Astrocyte (in vitro differentiated cells and primary cell): ENCODE data around the gene ARHGAP24. TPM values are rescaled to one million over a fixed set of nuclear protein-coding genes. Genes with fewer than 3 reads are reported as not detected.
"Not testable (repeated sequence)": the region's sequence is repeated elsewhere in the genome, so short reads cannot be mapped to it uniquely, and the experiment has no call there.

Source experiments
- DNase-seq: peaks from one replicate; pipeline ENCODE4 v3.0.0-alpha.2; 2010; ENCODE audit warnings: low read depth
- FAIRE-seq: peaks from 2 replicates; lab custom pipeline; 2011; peaks lifted over from hg19 to GRCh38; lab: Jason Lieb, UNC
- H2AFZ ChIP-seq: 2 replicates; pipeline ENCODE4 v1.6.0; 2012; ENCODE audit warnings: low read depth, low read length, inconsistent platforms
- H3K27ac ChIP-seq: 2 replicates; pipeline ENCODE4 v1.5.1; 2011; ENCODE audit warnings: low read depth, low read length, inconsistent platforms
- H3K27me3 ChIP-seq: 2 replicates; pipeline ENCODE4 v1.6.0; 2011; ENCODE audit warnings: low read length, inconsistent platforms; ENCODE audit not compliant: insufficient read depth
- H3K36me3 ChIP-seq: 2 replicates; pipeline ENCODE4 v1.5.1; 2011; ENCODE audit warnings: low read length, inconsistent platforms; ENCODE audit not compliant: insufficient read depth
- H3K4me1 ChIP-seq: 2 replicates; pipeline ENCODE4 v1.5.1; 2011; ENCODE audit warnings: low read length, inconsistent platforms; ENCODE audit not compliant: insufficient read depth
- H3K4me2 ChIP-seq: 2 replicates; pipeline ENCODE4 v1.6.0; 2012; ENCODE audit warnings: low read length, inconsistent platforms
- H3K4me3 ChIP-seq: 2 replicates; pipeline ENCODE4 v1.5.1; 2011; ENCODE audit warnings: low read depth, mild to moderate bottlenecking, low read length, inconsistent platforms; ENCODE audit not compliant: insufficient read depth
- H3K79me2 ChIP-seq: 2 replicates; pipeline ENCODE4 v1.6.0; 2012; ENCODE audit warnings: mild to moderate bottlenecking, low read length, inconsistent platforms; ENCODE audit not compliant: insufficient read depth
- H3K9ac ChIP-seq: 2 replicates; pipeline ENCODE4 v1.6.0; 2012; ENCODE audit warnings: mild to moderate bottlenecking, low read length, inconsistent platforms
- H3K9me3 ChIP-seq: 2 replicates; pipeline ENCODE4 v1.5.1; 2012; ENCODE audit warnings: low read depth, mild to moderate bottlenecking, low read length, inconsistent platforms; ENCODE audit not compliant: insufficient read depth
- H4K20me1 ChIP-seq: 2 replicates; pipeline ENCODE4 v1.6.0; 2012; ENCODE audit warnings: low read length, inconsistent platforms; ENCODE audit not compliant: insufficient read depth
- H3K27ac Mint-ChIP-seq: one replicate; pipeline ENCODE4 v1.8.0; 2021; ENCODE audit warnings: mild to moderate bottlenecking, mixed read lengths; ENCODE audit not compliant: unreplicated experiment
- H3K27me3 Mint-ChIP-seq: one replicate; pipeline ENCODE4 v1.8.0; 2021; ENCODE audit warnings: low read depth, mixed read lengths; ENCODE audit not compliant: unreplicated experiment
- H3K36me3 Mint-ChIP-seq: one replicate; pipeline ENCODE4 v1.8.0; 2021; ENCODE audit warnings: low read depth, mixed read lengths; ENCODE audit not compliant: unreplicated experiment
- H3K4me1 Mint-ChIP-seq: one replicate; pipeline ENCODE4 v1.8.0; 2021; ENCODE audit warnings: low read depth, mixed read lengths; ENCODE audit not compliant: unreplicated experiment
- H3K4me3 Mint-ChIP-seq: one replicate; pipeline ENCODE4 v1.8.0; 2021; ENCODE audit warnings: mild to moderate bottlenecking, moderate library complexity, mixed read lengths; ENCODE audit not compliant: unreplicated experiment
- H3K9me3 Mint-ChIP-seq: one replicate; pipeline ENCODE4 v1.8.0; 2021; ENCODE audit warnings: mild to moderate bottlenecking, mixed read lengths; ENCODE audit not compliant: unreplicated experiment
- CTCF ChIP-seq: IDR thresholded peaks from 2 replicates; pipeline ENCODE4 v1.5.1; 2011; ENCODE audit warnings: low read depth, mild to moderate bottlenecking, inconsistent platforms, low read length, moderate library complexity; ENCODE audit not compliant: insufficient read depth
- EZH2 ChIP-seq: IDR thresholded peaks from 2 replicates; pipeline ENCODE4 v1.6.1; 2012; ENCODE audit warnings: mild to moderate bottlenecking, low read length, inconsistent platforms; ENCODE audit not compliant: insufficient read depth
- total RNA-seq: library from RNA; stranded (reverse); gene quantifications from 2 replicates; pipeline ENCODE4 v1.2.1, GENCODE V29; 2021

The ARHGAP24 gene
- total RNA-seq, 1 donor from 2014 or later, result 2.1 TPM

GRCh38 chr4:85514117-85514516, 39.2 kb downstream of the ARHGAP24 start:
- no peak overlapping the region for H3K4me2 ChIP-seq
- no peaks in the 10 kb centered on the region for H3K9me3 ChIP-seq
- TF ChIP-seq EZH2 (no peak), CTCF (no peak)
- no peaks in the 10 kb centered on the region for H3K27me3 Mint-ChIP-seq
- no peak overlapping the region for H3K4me3 Mint-ChIP-seq
- no peaks in the 10 kb centered on the region for H3K36me3 ChIP-seq
- H3K9ac ChIP-seq, result no peak overlapping the region
- DNase-seq (no peak), FAIRE-seq (no peak)
- no peak overlapping the region for H2AFZ ChIP-seq
- H3K9me3 Mint-ChIP-seq, result no peaks in the 10 kb centered on the region
- H3K36me3 Mint-ChIP-seq, result no peaks in the 10 kb centered on the region
- H3K27me3 ChIP-seq, result no peaks in the 10 kb centered on the region
- H3K4me3 ChIP-seq, result no peak overlapping the region
- no peaks in the 10 kb centered on the region for H3K4me1 ChIP-seq
- H4K20me1 ChIP-seq, result no peaks in the 10 kb centered on the region
- peaks cover 2% of the 10 kb centered on the region for H3K4me1 Mint-ChIP-seq
- H3K27ac Mint-ChIP-seq, result no peak overlapping the region
- H3K79me2 ChIP-seq, result no peaks in the 10 kb centered on the region
- H3K27ac ChIP-seq, result no peak overlapping the region

- no peaks in the 10 kb centered on the region for H3K9me3 Mint-ChIP-seq
- Histone ChIP-seq H3K9me3 (no peaks in the 10 kb centered on the region), H3K79me2 (no peaks in the 10 kb centered on the region), H2AFZ (no peak overlapping the region), H3K4me1 (no peaks in the 10 kb centered on the region), H3K4me2 (no peak overlapping the region), H3K9ac (no peak overlapping the region), H3K27ac (no peak overlapping the region), H3K36me3 (no peaks in the 10 kb centered on the region), H4K20me1 (no peaks in the 10 kb centered on the region), H3K27me3 (no peaks in the 10 kb centered on the region), H3K4me3 (no peak overlapping the region)
- DNase-seq (no peak), FAIRE-seq (no peak)
- H3K27me3 Mint-ChIP-seq, result no peaks in the 10 kb centered on the region
- H3K4me1 Mint-ChIP-seq, result peaks cover 2% of the 10 kb centered on the region
- TF ChIP-seq CTCF (no peak), EZH2 (no peak)
- H3K36me3 Mint-ChIP-seq, result no peaks in the 10 kb centered on the region
- H3K27ac Mint-ChIP-seq, result no peak overlapping the region
- H3K4me3 Mint-ChIP-seq, result no peak overlapping the region
Measured at GRCh38 chr4:85514783-85515182, 39.8 kb downstream of the ARHGAP24 start.

- H3K36me3 Mint-ChIP-seq, result no peaks in the 10 kb centered on the region
- H3K4me3 Mint-ChIP-seq, result no peak overlapping the region
- no peaks in the 10 kb centered on the region for H3K9me3 ChIP-seq
- H3K27ac Mint-ChIP-seq, result no peak overlapping the region
- peaks cover 2% of the 10 kb centered on the region for H3K4me1 Mint-ChIP-seq
- H3K9me3 Mint-ChIP-seq, result no peaks in the 10 kb centered on the region
- no peak overlapping the region for H2AFZ ChIP-seq
- no peaks in the 10 kb centered on the region for H3K27me3 ChIP-seq
- no peak overlapping the region for H3K9ac ChIP-seq
- no peaks in the 10 kb centered on the region for H4K20me1 ChIP-seq
- no peaks in the 10 kb centered on the region for H3K4me1 ChIP-seq
- no peak overlapping the region for H3K4me2 ChIP-seq
- no peak overlapping the region for H3K4me3 ChIP-seq
- no peaks in the 10 kb centered on the region for H3K79me2 ChIP-seq
- no peaks in the 10 kb centered on the region for H3K27me3 Mint-ChIP-seq
- no peaks in the 10 kb centered on the region for H3K36me3 ChIP-seq
- no peak for FAIRE-seq
- DNase-seq, result no peak
- TF ChIP-seq EZH2 (no peak), CTCF (no peak)
- no peak overlapping the region for H3K27ac ChIP-seq
Measured at GRCh38 chr4:85515701-85516100, 40.8 kb downstream of the ARHGAP24 start.

- not testable (repeated sequence) for H3K36me3 Mint-ChIP-seq, H4K20me1 ChIP-seq, H3K4me3 Mint-ChIP-seq, H3K4me2 ChIP-seq, H3K9me3 Mint-ChIP-seq, H3K4me1 ChIP-seq, H3K27ac ChIP-seq, H3K27me3 ChIP-seq, H3K4me1 Mint-ChIP-seq, FAIRE-seq, H3K36me3 ChIP-seq, H3K79me2 ChIP-seq, DNase-seq, H3K9me3 ChIP-seq, H2AFZ ChIP-seq, H3K4me3 ChIP-seq, H3K27ac Mint-ChIP-seq, H3K27me3 Mint-ChIP-seq, H3K9ac ChIP-seq
Measured at GRCh38 chr4:85518526-85518925, 43.6 kb downstream of the ARHGAP24 start.
